ENCODE data around the gene ADAMTSL2. TPM values are rescaled to one million over a fixed set of nuclear protein-coding genes. Genes with fewer than 3 reads are reported as not detected.

Gene ADAMTSL2
- total and polyA plus RNA-seq, 2 experiments from 2014 or later, result 1.5 to 2.2 TPM

DNA sequence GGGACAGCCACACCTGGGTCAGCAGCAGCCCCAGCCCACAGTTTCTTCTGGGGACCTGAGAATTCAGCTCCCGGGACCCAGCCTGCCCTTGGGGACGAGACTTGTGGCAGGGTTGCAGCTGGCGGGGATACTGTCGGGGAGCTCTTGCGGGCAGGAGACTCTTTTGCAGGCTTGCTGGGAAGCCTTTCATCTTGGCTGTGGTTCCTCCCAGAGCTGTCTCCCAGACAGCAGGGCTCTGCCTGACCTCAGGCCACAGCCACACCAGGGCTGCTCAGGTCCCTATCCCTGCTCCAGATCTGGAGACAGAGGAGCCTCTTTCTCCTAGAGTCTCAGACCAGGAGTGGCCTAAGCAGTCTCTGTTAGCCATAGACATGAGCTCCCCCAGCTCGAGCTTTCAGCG lies 5.0 kb upstream of the ADAMTSL2 start:
- Histone ChIP-seq H3K9me2 (replicated peaks; ENCODE audit: insufficient read depth) (no peaks in the 10 kb centered on the region), H3K27me3 (no peaks in the 10 kb centered on the region), H3K4me2 (no peak overlapping the region), H2AFZ (no peak overlapping the region), H3K36me3 (replicated peaks; ENCODE audit: insufficient read depth, low read depth) (no peaks in the 10 kb centered on the region), H3K27ac (no peak overlapping the region), H3K4me1 (ENCODE audit: insufficient read depth) (peaks cover 42% of the 10 kb centered on the region), H3K79me2 (no peaks in the 10 kb centered on the region), H3K9me3 (ENCODE audit: low read depth) (no peaks in the 10 kb centered on the region), H3K4me3 (no peak overlapping the region), H4K20me1 (ENCODE audit: insufficient read depth, poor library complexity, severe bottlenecking) (no peaks in the 10 kb centered on the region)
- TF ChIP-seq EZH2 (IDR thresholded peaks at IDR 0.05; ENCODE audit: borderline replicate concordance) (no peak), EZH2phosphoT487 (IDR thresholded peaks at IDR 0.05; ENCODE audit: low read depth, severe bottlenecking, unreplicated experiment) (no peak)
- TF ChIP-seq, protein P1, sequence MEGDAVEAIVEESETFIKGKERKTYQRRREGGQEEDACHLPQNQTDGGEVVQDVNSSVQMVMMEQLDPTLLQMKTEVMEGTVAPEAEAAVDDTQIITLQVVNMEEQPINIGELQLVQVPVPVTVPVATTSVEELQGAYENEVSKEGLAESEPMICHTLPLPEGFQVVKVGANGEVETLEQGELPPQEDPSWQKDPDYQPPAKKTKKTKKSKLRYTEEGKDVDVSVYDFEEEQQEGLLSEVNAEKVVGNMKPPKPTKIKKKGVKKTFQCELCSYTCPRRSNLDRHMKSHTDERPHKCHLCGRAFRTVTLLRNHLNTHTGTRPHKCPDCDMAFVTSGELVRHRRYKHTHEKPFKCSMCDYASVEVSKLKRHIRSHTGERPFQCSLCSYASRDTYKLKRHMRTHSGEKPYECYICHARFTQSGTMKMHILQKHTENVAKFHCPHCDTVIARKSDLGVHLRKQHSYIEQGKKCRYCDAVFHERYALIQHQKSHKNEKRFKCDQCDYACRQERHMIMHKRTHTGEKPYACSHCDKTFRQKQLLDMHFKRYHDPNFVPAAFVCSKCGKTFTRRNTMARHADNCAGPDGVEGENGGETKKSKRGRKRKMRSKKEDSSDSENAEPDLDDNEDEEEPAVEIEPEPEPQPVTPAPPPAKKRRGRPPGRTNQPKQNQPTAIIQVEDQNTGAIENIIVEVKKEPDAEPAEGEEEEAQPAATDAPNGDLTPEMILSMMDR (IDR thresholded peaks at IDR 0.05; ENCODE audit: poor library complexity), result no peak
- DNase-seq (ENCODE audit: low spot score), result no peak
- 82% methylated on average over 7 of the region's 7 CpGs for WGBS (ENCODE audit: low lambda C conversion rate, missing lambda C conversion rate)

DNA sequence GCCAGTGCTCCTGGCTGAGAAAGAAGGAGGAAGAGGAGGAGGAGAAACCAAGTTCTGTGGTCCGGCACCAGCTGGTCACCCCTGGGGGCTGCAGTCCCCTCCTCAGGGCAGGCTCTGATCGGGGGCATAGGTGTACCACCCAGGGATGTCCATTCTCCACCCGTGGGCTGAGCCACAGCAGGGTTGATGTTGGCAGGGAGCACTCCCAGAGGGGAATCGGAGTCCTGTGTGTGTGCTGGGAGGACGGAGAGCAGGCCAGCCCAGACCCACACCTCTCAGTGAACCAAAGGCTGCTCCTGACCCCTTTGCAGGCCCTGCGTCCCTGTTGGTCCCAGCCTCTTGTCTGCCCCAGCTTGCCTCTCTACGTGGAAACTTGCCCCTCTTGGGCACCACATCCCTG lies 4.6 kb upstream of the ADAMTSL2 start:
- Histone ChIP-seq H3K4me1 (ENCODE audit: insufficient read depth) (peaks cover 46% of the 10 kb centered on the region), H3K9me2 (replicated peaks; ENCODE audit: insufficient read depth) (no peaks in the 10 kb centered on the region), H3K36me3 (replicated peaks; ENCODE audit: insufficient read depth, low read depth) (no peaks in the 10 kb centered on the region), H3K4me2 (no peak overlapping the region), H3K27ac (no peak overlapping the region), H2AFZ (no peak overlapping the region), H3K9me3 (ENCODE audit: low read depth) (no peaks in the 10 kb centered on the region), H4K20me1 (ENCODE audit: insufficient read depth, poor library complexity, severe bottlenecking) (no peaks in the 10 kb centered on the region), H3K27me3 (no peaks in the 10 kb centered on the region), H3K79me2 (no peaks in the 10 kb centered on the region), H3K4me3 (no peak overlapping the region)
- TF ChIP-seq EZH2 (IDR thresholded peaks at IDR 0.05; ENCODE audit: borderline replicate concordance) (no peak), EZH2phosphoT487 (IDR thresholded peaks at IDR 0.05; ENCODE audit: low read depth, severe bottlenecking, unreplicated experiment) (no peak)
- TF ChIP-seq, protein P1 (IDR thresholded peaks at IDR 0.05; ENCODE audit: poor library complexity), result no peak
- 96% methylated on average over 7 of the region's 7 CpGs for WGBS (ENCODE audit: low lambda C conversion rate, missing lambda C conversion rate)
- no peak for DNase-seq (ENCODE audit: low spot score)

DNA sequence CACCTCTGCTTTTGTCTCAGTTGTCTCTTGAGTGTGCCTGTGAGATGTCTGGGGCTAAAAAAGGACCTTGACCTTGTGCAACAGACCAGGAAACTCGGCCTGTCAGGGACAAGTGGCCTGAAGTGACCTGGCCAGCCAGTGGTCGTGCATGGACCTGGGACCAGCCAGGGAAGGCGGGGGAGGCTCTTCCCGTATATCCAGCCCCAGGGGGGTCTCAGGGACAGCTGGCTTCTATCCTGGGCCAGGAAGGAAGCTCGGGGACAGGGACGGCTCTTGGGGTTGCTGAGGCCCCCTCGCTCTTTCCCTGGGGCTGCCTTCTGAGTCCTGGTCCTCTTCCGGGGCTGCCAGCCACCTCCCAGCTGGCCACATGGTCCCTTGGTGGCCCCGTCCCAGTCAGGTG lies 3.2 kb upstream of the ADAMTSL2 start:
- peaks cover 43% of the 10 kb centered on the region for H3K4me1 ChIP-seq (ENCODE audit: insufficient read depth)
- no peak overlapping the region for H3K4me3 ChIP-seq
- TF ChIP-seq, protein P1 (IDR thresholded peaks at IDR 0.05; ENCODE audit: poor library complexity), result no peak
- no peak for TF ChIP-seq EZH2phosphoT487 (IDR thresholded peaks at IDR 0.05; ENCODE audit: low read depth, severe bottlenecking, unreplicated experiment)
- no peak for DNase-seq (ENCODE audit: low spot score)
- no peaks in the 10 kb centered on the region for H3K36me3 ChIP-seq (replicated peaks; ENCODE audit: insufficient read depth, low read depth)
- 65% methylated on average over 9 of the region's 9 CpGs for WGBS (ENCODE audit: low lambda C conversion rate, missing lambda C conversion rate)
- H3K27ac ChIP-seq, result no peak overlapping the region
- no peaks in the 10 kb centered on the region for H3K9me2 ChIP-seq (replicated peaks; ENCODE audit: insufficient read depth)
- no peaks in the 10 kb centered on the region for H3K9me3 ChIP-seq (ENCODE audit: low read depth)
- no peak overlapping the region for H2AFZ ChIP-seq
- H4K20me1 ChIP-seq (ENCODE audit: insufficient read depth, poor library complexity, severe bottlenecking), result no peaks in the 10 kb centered on the region
- H3K27me3 ChIP-seq, result no peaks in the 10 kb centered on the region
- H3K4me2 ChIP-seq, result no peak overlapping the region
- H3K79me2 ChIP-seq, result no peaks in the 10 kb centered on the region

All from hepatocyte (in vitro differentiated cells).